Transverse colon (tissue), 4 donors: ENCODE data around the gene GPR139. TPM values are rescaled to one million over a fixed set of nuclear protein-coding genes. Genes with fewer than 3 reads are reported as not detected.

ENCODE experiments used
- DNase-seq: peaks from one replicate; pipeline ENCODE4 v3.0.0-alpha.2; 2019
- H3K27ac ChIP-seq, 4 donors: fragments of 200-600 bp; sonication (generic); 2 replicates each; pipeline ENCODE4 v1.5.1; 2016 to 2018; ENCODE audit warnings: inconsistent platforms in 4 of 4
- H3K27me3 ChIP-seq: fragments of 200-600 bp; sonication (generic); 2 replicates; pipeline ENCODE4 v1.5.1; 2017; ENCODE audit warnings: inconsistent platforms
- H3K36me3 ChIP-seq, 4 donors: fragments of 200-600 bp; sonication (generic); 2 replicates each; pipeline ENCODE4 v1.5.1; 2017 to 2019; ENCODE audit warnings: inconsistent platforms in 4 of 4
- H3K4me1 ChIP-seq, 4 donors: fragments of 200-600 bp; sonication (generic); 2 replicates each; pipeline ENCODE4 v1.5.1; 2017 to 2020; ENCODE audit warnings: inconsistent platforms in 4 of 4
- H3K4me3 ChIP-seq, 4 donors: fragments of 200-600 bp; sonication (generic); 1 replicate in 1 of 4; 2 replicates in 3 of 4; pipeline versions ENCODE4 v1.5.1 to v1.6.1; 2017 to 2019; ENCODE audit warnings: inconsistent platforms in 4 of 4
- H3K9me3 ChIP-seq, 2 donors: fragments of 200-600 bp; sonication (generic); 2 replicates each; pipeline ENCODE4 v1.5.1; 2017 to 2019; ENCODE audit warnings: inconsistent platforms in 2 of 2
- EP300 ChIP-seq: sonication (generic); formaldehyde crosslinking; IDR thresholded peaks from one replicate; pipeline ENCODE4 v1.6.1; 2017; ENCODE audit warnings: antibody characterized with exemption, low read depth
- POLR2A ChIP-seq: fragments of 450-650 bp; IDR thresholded peaks from one replicate; pipeline ENCODE4 v1.6.1; 2016; ENCODE audit warnings: antibody characterized with exemption, mild to moderate bottlenecking, moderate library complexity
- POLR2AphosphoS5 ChIP-seq, 3 donors: sonication (generic); formaldehyde crosslinking; IDR thresholded peaks; one replicate each; pipeline ENCODE4 v1.6.1; 2016; ENCODE audit warnings: antibody characterized with exemption in 3 of 3
- WGBS, 2 donors: methylation state at CpG; one replicate each; pipeline ENCODE4 v1.1.5; 2018; ENCODE audit warnings: low coverage in 1 of 2; 5-methylcytosine and 5-hydroxymethylcytosine counted together
- in situ Hi-C, 4 donors: fragments of 200-750 bp; cut with MboI; loops; one replicate each; pipeline versions ENCODE4 v1.15.0 to v1.15.1; 2017; ENCODE audit warnings: low sequenced_read_pairs in 3 of 4, low pct_ligation_motif_present in 1 of 4, low pct_unique_long_range_greater_than_20kb in 1 of 4
- intact Hi-C: fragments of 100-400 bp; cut with DNase I; formaldehyde crosslinking; loops from one replicate; pipeline ENCODE4 v1.15.1; 2023; ENCODE audit warnings: low total_unique reads
- total RNA-seq, 4 donors: library from RNA; depleted of rRNA; stranded (reverse); fragments of >200 nt; gene quantifications; one replicate each; pipeline ENCODE4 v1.1.0, GENCODE V29; 2016
- TF ChIP-seq, protein P1 (sequence below), 5 experiments: fragments of 200-600 bp in 3 of 5; fragments of 450-650 bp in 2 of 5; sonication (generic) in 3 of 5; IDR thresholded peaks; 1 replicate in 2 of 5; 2 replicates in 3 of 5; pipeline ENCODE4 v1.5.1; 2016 to 2017; ENCODE audit warnings: antibody characterized with exemption in 5 of 5, inconsistent platforms in 3 of 5, mild to moderate bottlenecking in 2 of 5, moderate library complexity in 1 of 5

GPR139 gene
- total RNA-seq, 4 donors from 2014 or later, result not detected

DNA sequence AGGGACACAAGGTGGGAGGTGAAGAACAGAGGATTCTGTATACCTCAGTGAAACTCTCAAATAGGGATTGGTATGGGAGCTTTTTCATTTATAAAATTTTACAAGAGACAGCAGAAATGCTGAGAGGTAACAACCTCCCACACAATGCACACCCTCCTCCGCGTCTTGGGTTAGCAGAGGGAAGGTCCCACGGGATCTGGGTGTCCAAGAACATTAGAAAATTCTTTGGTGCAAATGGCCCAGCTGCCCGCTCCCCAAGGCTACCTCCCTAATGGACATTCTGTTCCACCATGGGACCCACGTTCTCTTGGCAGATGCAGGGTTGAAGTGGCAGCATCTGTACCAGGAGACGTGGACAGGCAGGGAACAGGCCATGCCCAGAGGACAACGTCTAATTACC, 22.5 kb downstream of the GPR139 start:
- TF ChIP-seq POLR2A, result no peak
- no peak for TF ChIP-seq POLR2AphosphoS5 (IDR thresholded peaks at IDR 0.05)
- no peak for TF ChIP-seq EP300
- TF ChIP-seq, protein P1, sequence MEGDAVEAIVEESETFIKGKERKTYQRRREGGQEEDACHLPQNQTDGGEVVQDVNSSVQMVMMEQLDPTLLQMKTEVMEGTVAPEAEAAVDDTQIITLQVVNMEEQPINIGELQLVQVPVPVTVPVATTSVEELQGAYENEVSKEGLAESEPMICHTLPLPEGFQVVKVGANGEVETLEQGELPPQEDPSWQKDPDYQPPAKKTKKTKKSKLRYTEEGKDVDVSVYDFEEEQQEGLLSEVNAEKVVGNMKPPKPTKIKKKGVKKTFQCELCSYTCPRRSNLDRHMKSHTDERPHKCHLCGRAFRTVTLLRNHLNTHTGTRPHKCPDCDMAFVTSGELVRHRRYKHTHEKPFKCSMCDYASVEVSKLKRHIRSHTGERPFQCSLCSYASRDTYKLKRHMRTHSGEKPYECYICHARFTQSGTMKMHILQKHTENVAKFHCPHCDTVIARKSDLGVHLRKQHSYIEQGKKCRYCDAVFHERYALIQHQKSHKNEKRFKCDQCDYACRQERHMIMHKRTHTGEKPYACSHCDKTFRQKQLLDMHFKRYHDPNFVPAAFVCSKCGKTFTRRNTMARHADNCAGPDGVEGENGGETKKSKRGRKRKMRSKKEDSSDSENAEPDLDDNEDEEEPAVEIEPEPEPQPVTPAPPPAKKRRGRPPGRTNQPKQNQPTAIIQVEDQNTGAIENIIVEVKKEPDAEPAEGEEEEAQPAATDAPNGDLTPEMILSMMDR (IDR thresholded peaks at IDR 0.05), result no peak
- H3K27me3 ChIP-seq, result no peaks in the 10 kb centered on the region
- no peaks in the 10 kb centered on the region for H3K4me1 ChIP-seq
- no peak for DNase-seq
- H3K36me3 ChIP-seq, result no peaks in the 10 kb centered on the region
- H3K4me3 ChIP-seq, result no peak overlapping the region
- H3K27ac ChIP-seq, result no peak overlapping the region
- intact Hi-C loops (no loop called here), in situ Hi-C loops (no loop called here)
- H3K9me3 ChIP-seq, result no peaks in the 10 kb centered on the region
- WGBS, 2 donors, result 75 to 88% methylated on average over 5 to 7 of the region's 7 CpGs

DNA sequence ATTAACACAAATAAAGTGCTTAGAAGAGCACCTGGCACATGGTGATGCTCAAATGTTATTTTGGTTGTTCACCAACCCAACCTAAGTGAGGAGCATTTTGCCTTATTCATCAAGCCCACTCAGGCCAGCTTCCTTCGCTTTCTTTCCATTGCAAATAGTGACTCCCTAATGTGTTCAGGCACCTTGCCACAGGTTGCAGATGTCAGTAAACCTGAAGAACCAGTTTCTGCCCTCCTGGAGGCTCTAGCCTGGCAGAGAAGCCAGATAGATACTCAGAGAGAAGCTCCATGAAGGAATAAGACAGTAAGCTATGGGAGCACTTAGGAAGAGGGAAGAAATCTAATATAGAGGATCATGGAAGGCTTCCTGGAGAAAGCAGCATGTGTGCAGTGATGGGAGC, 23.9 kb downstream of the GPR139 start:
- Histone ChIP-seq H3K27me3 (no peaks in the 10 kb centered on the region), H3K27ac (no peak overlapping the region), H3K9me3 (no peaks in the 10 kb centered on the region), H3K4me1 (no peaks in the 10 kb centered on the region), H3K4me3 (no peak overlapping the region), H3K36me3 (no peaks in the 10 kb centered on the region)
- 0 to 25% methylated on average over 1 of the region's 1 CpG for WGBS, 2 donors
- no peak for DNase-seq
- in situ Hi-C loops (no loop called here), intact Hi-C loops (no loop called here)
- TF ChIP-seq, protein P1 (IDR thresholded peaks at IDR 0.05), result no peak
- TF ChIP-seq POLR2AphosphoS5 (IDR thresholded peaks at IDR 0.05) (no peak), POLR2A (no peak), EP300 (no peak)

DNA sequence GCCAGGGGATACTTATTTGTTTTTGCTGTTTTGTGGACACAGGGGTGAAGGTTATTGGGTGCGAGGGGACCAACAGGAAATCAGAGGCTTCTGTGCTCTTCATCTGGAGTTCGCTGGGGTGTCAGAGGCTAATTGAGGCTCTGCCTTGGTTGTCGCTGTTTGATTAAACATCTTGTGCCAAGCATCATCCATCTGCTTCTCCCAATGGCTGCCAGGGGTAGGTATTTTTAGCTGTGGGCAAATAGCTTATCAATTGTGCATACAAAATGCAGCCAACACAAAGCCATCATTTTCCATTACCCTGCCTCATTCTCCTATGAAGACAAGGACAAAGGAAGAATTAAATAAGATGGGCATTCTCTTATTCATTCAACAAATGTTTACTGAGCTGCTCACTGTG, 27.8 kb downstream of the GPR139 start:
- 74 to 100% methylated on average over 1 to 3 of the region's 3 CpGs for WGBS, 2 donors
- in situ Hi-C loops, result no loop called here
- Histone ChIP-seq H3K9me3 (no peaks in the 10 kb centered on the region), H3K36me3 (no peaks in the 10 kb centered on the region), H3K27me3 (no peaks in the 10 kb centered on the region), H3K27ac (no peak overlapping the region), H3K4me3 (no peak overlapping the region), H3K4me1 (no peaks in the 10 kb centered on the region)
- TF ChIP-seq, protein P1 (IDR thresholded peaks at IDR 0.05), result no peak
- TF ChIP-seq POLR2AphosphoS5 (IDR thresholded peaks at IDR 0.05), result no peak
- no peak for TF ChIP-seq EP300
- TF ChIP-seq POLR2A, result no peak
- no peak for DNase-seq
- intact Hi-C loops, result no loop called here

DNA sequence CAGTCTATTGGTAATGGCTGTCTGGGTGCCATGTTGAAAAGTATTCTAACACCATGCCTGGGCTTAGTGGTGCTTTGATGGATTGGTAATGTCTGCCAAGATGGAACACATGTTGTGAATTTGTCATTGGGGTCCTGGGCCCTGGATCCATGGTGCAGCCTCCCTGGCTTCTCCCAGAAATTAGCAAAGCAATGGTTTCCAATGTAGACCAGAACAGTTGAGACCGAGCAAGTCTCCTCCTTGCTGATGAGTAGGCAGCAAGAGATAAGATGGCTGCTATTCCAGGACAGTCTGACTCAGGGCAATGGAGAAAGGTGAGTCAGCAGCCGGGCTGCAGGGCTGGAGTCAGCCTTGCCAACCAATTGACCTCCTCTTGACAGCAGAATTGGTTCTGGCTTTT, 30.8 kb downstream of the GPR139 start:
- Histone ChIP-seq H3K36me3 (no peaks in the 10 kb centered on the region), H3K9me3 (no peaks in the 10 kb centered on the region), H3K4me3 (no peak overlapping the region), H3K4me1 (no peaks in the 10 kb centered on the region), H3K27me3 (no peaks in the 10 kb centered on the region), H3K27ac (no peak overlapping the region)
- in situ Hi-C loops, result no loop called here
- no peak for TF ChIP-seq POLR2A
- TF ChIP-seq, protein P1 (IDR thresholded peaks at IDR 0.05), result no peak
- no peak for TF ChIP-seq POLR2AphosphoS5 (IDR thresholded peaks at IDR 0.05)
- TF ChIP-seq EP300, result no peak
- WGBS, 2 donors, result 78% methylated on average over 2 of the region's 2 CpGs; no CpG with 5 or more reads in 1 of the 2 donors
- intact Hi-C loops, result no loop called here
- no peak for DNase-seq
